Fibroblast of lung (primary cell): ENCODE data around the gene PCSK5.

Experiments used
- EZH2 ChIP-seq: IDR thresholded peaks from 2 replicates; pipeline ENCODE4 v1.5.1; 2012; ENCODE audit warnings: low read length, control low read depth, mild to moderate bottlenecking; ENCODE audit errors: missing control alignments
- TF ChIP-seq, protein P1 (sequence below), 2 donors: IDR thresholded peaks in 1 of 2; conservative IDR thresholded peaks in 1 of 2; 1 replicate in 1 of 2; 2 replicates in 1 of 2; pipeline ENCODE4 v1.5.1; 2011 to 2012; ENCODE audit warnings: low read length in 2 of 2, control low read depth in 1 of 2, inconsistent platforms in 1 of 2, low read depth in 1 of 2, mild to moderate bottlenecking in 1 of 2

DNA sequence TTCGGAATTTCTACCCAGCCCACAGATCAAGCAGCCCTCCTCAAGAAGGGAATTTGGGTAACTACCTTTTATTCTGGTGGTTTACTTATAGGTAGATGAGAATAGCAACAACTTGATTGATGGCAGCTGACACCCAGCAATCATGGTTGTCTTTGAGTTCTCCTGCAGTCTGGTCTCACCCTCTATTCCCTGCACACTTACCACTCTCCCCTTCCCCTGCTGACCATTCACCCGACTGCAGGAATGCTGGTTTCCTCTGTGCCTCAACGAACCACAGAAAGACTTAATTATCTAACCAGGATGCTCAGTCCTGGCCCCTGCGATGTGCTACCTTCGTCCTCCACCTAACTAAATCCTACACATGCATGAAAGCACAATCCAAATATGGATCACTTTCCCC lies 260.8 kb downstream of the PCSK5 start:
- TF ChIP-seq, protein P1, sequence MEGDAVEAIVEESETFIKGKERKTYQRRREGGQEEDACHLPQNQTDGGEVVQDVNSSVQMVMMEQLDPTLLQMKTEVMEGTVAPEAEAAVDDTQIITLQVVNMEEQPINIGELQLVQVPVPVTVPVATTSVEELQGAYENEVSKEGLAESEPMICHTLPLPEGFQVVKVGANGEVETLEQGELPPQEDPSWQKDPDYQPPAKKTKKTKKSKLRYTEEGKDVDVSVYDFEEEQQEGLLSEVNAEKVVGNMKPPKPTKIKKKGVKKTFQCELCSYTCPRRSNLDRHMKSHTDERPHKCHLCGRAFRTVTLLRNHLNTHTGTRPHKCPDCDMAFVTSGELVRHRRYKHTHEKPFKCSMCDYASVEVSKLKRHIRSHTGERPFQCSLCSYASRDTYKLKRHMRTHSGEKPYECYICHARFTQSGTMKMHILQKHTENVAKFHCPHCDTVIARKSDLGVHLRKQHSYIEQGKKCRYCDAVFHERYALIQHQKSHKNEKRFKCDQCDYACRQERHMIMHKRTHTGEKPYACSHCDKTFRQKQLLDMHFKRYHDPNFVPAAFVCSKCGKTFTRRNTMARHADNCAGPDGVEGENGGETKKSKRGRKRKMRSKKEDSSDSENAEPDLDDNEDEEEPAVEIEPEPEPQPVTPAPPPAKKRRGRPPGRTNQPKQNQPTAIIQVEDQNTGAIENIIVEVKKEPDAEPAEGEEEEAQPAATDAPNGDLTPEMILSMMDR (conservative IDR thresholded peaks at IDR 0.05 in 1 of 2, IDR thresholded peaks at IDR 0.05 in 1 of 2; ENCODE audit: low read depth in 1 of 2, low read length in 2 of 2): no peak
- no peak for TF ChIP-seq EZH2
